PC-9 (cell line): Measurements from ENCODE around the gene NGEF.

Source experiments
- CTCF ChIP-seq: fragments of 200-600 bp; sonication (generic); conservative IDR thresholded peaks from 2 replicates; pipeline ENCODE4 v1.6.1; 2017; ENCODE audit warnings: mixed run types, antibody characterized with exemption, mild to moderate bottlenecking, moderate library complexity
- EZH2 ChIP-seq: fragments of 200-600 bp; sonication (generic); IDR thresholded peaks from 2 replicates; pipeline ENCODE4 v1.8.0; 2017; ENCODE audit warnings: antibody characterized with exemption, low read depth

GRCh38 chr2:232937278-232937906, 75.7 kb downstream of the NGEF start:
- TF ChIP-seq CTCF (no peak), EZH2 (no peak)
